Measurements from ENCODE around the gene DOK6. TPM values are rescaled to one million over a fixed set of nuclear protein-coding genes. Genes with fewer than 3 reads are reported as not detected.
A peak's percentile ranks its signal among the peaks of the same experiment; 100 is the strongest.

The DOK6 gene
- total and polyA plus RNA-seq, 2 of the 13 experiments (the other 11 are each of a cell fraction or from before 2014, with no cell fraction given) = 17.0 to 17.2 TPM

GRCh38 chr18:69528435-69528834 is 127.7 kb downstream of the DOK6 start:
- no peak for TF ChIP-seq MAFK (conservative IDR thresholded peaks at IDR 0.05 in 1 of 2, IDR thresholded peaks at IDR 0.05 in 1 of 2; ENCODE audit: low read length in 2 of 2)
- no peak for TF ChIP-seq ZNF879 (CRISPR knock-in tag; IDR thresholded peaks at IDR 0.05)
- H3K9me3 ChIP-seq (ENCODE audit: low read length) = no peaks in the 10 kb centered on the region
- POLR2A ChIA-PET = no interaction called here

GRCh38 chr18:69529151-69529550 is 128.5 kb downstream of the DOK6 start:
- Histone ChIP-seq H2AFZ (ENCODE audit: low read length) (no peak overlapping the region), H3K36me3 (replicated peaks in 1 of 2; ENCODE audit: control insufficient read depth in 1 of 2, insufficient read depth in 2 of 2, low read length in 2 of 2) (no peaks in the 10 kb centered on the region), H3K27me3 (ENCODE audit: control insufficient read depth in 1 of 2, insufficient read depth in 2 of 2, low read length in 2 of 2) (no peaks in the 10 kb centered on the region), H4K20me1 (ENCODE audit: insufficient read depth, low read length) (no peaks in the 10 kb centered on the region), H3K9ac (ENCODE audit: insufficient read depth, low read depth, low read length) (no peak overlapping the region), H3K4me3 (replicated peaks in 1 of 3; ENCODE audit: insufficient read depth in 1 of 3, low read depth in 2 of 3, low read length in 3 of 3) (no peak overlapping the region), H3K79me2 (ENCODE audit: insufficient read depth, low read length) (no peaks in the 10 kb centered on the region), H3K9me3 (ENCODE audit: low read length) (no peaks in the 10 kb centered on the region), H3K27ac (ENCODE audit: extremely low read length, insufficient read depth, low read length) (no peak overlapping the region), H3K4me1 (ENCODE audit: insufficient read depth, low read length) (peaks cover 5% of the 10 kb centered on the region; the same call in 1 of the 2 replicates), H3K4me2 (ENCODE audit: low read depth, low read length) (no peak overlapping the region)
- no peak for FAIRE-seq
- ChIA-PET CTCF (ENCODE audit: low intra/inter-chr PET ratio, low total read pairs) (no interaction called here), POLR2A (no interaction called here)
- TF ChIP-seq MAFF (IDR thresholded peaks at IDR 0.05; ENCODE audit: low read depth, low read length) (peak; percentile 94), PAF1 (CRISPR knock-in tag; IDR thresholded peaks at IDR 0.05) (no peak), RCOR2 (CRISPR knock-in tag; IDR thresholded peaks at IDR 0.05) (no peak), ZNF878 (CRISPR knock-in tag; IDR thresholded peaks at IDR 0.05) (no peak), MIER2 (CRISPR knock-in tag; IDR thresholded peaks at IDR 0.05) (no peak), ATF2 (CRISPR knock-in tag; IDR thresholded peaks at IDR 0.05) (no peak), SRSF4 (IDR thresholded peaks at IDR 0.05; ENCODE audit: low read depth, low read length, poor library complexity, severe bottlenecking) (no peak), TOPORS (CRISPR knock-in tag; IDR thresholded peaks at IDR 0.05) (no peak), MAFK (conservative IDR thresholded peaks at IDR 0.05 in 1 of 2, IDR thresholded peaks at IDR 0.05 in 1 of 2; ENCODE audit: low read length in 2 of 2) (peak; percentile 88 to 96)
- no TSS peak for BruUV-seq (replicated peaks)
- no peak for ATAC-seq
- no peak for DNase-seq (ENCODE audit: low spot score)
- intact Hi-C loops (cut with micrococcal nuclease; ENCODE audit: unreplicated experiment) = no loop called here
- in situ Hi-C loops (cut with HindIII; ENCODE audit: extremely low pct_ligation_motif_present, low pct_unique_long_range_greater_than_20kb) = no loop called here
- WGBS (ENCODE audit: low lambda C conversion rate) = 78% methylated on average over 2 of the region's 2 CpGs

More at GRCh38 chr18:69528435-69528834, 127.7 kb downstream of the DOK6 start:
- no peak for DNase-seq (ENCODE audit: low spot score)
- Histone ChIP-seq H2AFZ (ENCODE audit: low read length) (no peak overlapping the region), H4K20me1 (ENCODE audit: insufficient read depth, low read length) (no peaks in the 10 kb centered on the region), H3K4me2 (ENCODE audit: low read depth, low read length) (no peak overlapping the region), H3K27me3 (ENCODE audit: control insufficient read depth in 1 of 2, insufficient read depth in 2 of 2, low read length in 2 of 2) (no peaks in the 10 kb centered on the region), H3K9ac (ENCODE audit: insufficient read depth, low read depth, low read length) (no peak overlapping the region), H3K4me1 (ENCODE audit: insufficient read depth, low read length) (peaks cover 5% of the 10 kb centered on the region; the same call in 1 of the 2 replicates), H3K79me2 (ENCODE audit: insufficient read depth, low read length) (no peaks in the 10 kb centered on the region), H3K36me3 (replicated peaks in 1 of 2; ENCODE audit: control insufficient read depth in 1 of 2, insufficient read depth in 2 of 2, low read length in 2 of 2) (no peaks in the 10 kb centered on the region), H3K27ac (ENCODE audit: extremely low read length, insufficient read depth, low read length) (no peak overlapping the region), H3K4me3 (replicated peaks in 1 of 3; ENCODE audit: insufficient read depth in 1 of 3, low read depth in 2 of 3, low read length in 3 of 3) (no peak overlapping the region)
- in situ Hi-C loops (cut with HindIII; ENCODE audit: extremely low pct_ligation_motif_present, low pct_unique_long_range_greater_than_20kb) = no loop called here
- BruUV-seq (replicated peaks) = no TSS peak
- intact Hi-C loops (cut with micrococcal nuclease; ENCODE audit: unreplicated experiment) = no loop called here
- FAIRE-seq = no peak
- no peak for ATAC-seq
- WGBS (ENCODE audit: low lambda C conversion rate) = 64% methylated on average over 3 of the region's 3 CpGs
- CTCF ChIA-PET (ENCODE audit: low intra/inter-chr PET ratio, low total read pairs) = no interaction called here
